GM12875 (cell line): Measurements from ENCODE around the gene WIF1.

Source experiments
- H3K4me3 ChIP-seq: one replicate; pipeline ENCODE4 v1.5.1; 2011; ENCODE audit warnings: low read depth, low read length, control low read depth
- CTCF ChIP-seq: IDR thresholded peaks from 2 replicates; pipeline ENCODE4 v1.5.1; 2011; ENCODE audit warnings: low read depth, mild to moderate bottlenecking, control low read depth, inconsistent platforms, low read length, moderate library complexity, borderline replicate concordance; ENCODE audit not compliant: insufficient read depth

The WIF1 gene

GRCh38 chr12:65162609-65163008, 41.5 kb upstream of the WIF1 start:
- no peak overlapping the region for H3K4me3 ChIP-seq
- TF ChIP-seq CTCF = no peak

DNA sequence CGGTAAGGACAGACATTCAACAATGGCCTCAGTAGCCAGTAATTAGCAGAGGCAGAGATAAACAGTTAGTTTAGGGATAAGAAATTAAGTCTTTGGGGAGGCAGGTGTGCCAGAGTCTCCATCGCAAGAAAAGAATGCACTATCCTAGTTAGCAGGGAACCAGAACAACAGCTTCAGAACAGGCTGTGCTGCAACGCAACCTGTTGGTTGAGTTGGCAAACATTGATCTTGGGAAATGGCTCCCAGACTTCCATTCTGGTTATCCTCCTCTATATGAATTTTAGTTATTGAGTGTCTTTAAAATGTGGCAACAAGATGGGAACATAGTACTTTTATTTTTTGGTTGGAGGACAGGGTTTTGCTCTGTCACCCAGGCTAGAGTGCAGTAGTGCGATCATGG, 36.0 kb upstream of the WIF1 start:
- H3K4me3 ChIP-seq = no peak overlapping the region
- TF ChIP-seq CTCF = no peak

DNA sequence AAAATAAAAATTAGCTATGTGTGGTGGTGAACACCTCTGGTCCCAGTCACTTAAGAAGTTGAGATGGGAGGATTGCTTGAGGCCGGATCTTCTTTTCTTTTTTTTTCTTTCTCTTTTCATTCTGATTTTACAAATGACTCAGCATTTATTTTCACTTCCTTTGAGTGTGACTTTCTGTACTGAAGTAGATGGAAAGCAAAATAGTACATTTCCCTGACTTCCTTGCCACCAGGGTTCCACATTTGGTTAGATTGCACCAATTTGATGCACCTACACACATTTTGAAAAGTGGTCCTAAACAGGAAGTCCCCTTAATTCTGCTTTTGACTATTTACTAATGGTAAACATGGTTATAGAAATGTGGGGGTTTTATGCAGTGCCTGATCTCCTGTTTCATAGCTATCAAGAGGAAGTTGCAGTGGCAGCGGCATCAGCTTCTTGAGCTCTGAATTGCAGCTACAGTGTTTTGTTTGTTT, 35.3 kb upstream of the WIF1 start:
- no peak for TF ChIP-seq CTCF
- no peak overlapping the region for H3K4me3 ChIP-seq

GRCh38 chr12:65155784-65156183, 34.7 kb upstream of the WIF1 start:
- TF ChIP-seq CTCF = no peak
- no peak overlapping the region for H3K4me3 ChIP-seq

- no peak for TF ChIP-seq CTCF
Measured at GRCh38 chr12:65152596-65152995, 31.5 kb upstream of the WIF1 start.

DNA sequence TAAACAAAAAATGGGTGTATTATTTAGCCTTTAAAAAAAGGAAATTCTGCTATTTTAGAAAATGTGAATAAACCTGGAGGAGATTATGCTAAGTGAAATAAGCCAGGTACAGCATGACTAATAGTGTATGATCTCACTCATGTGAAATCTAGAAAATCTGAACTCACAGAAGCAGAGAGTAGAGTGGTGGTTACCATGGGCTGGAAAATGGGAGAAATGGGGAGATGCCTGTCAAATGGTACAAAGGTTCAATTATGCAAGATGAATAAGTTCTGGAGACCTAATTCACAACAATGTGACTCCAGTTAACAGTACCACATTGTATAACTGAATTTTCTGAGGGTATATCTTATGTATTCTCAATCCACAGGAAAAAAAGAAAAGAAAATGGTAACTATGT, 30.9 kb upstream of the WIF1 start:
- no peak for TF ChIP-seq CTCF
- H3K4me3 ChIP-seq = no peak overlapping the region

More at GRCh38 chr12:65152596-65152995, 31.5 kb upstream of the WIF1 start:
- H3K4me3 ChIP-seq = no peak overlapping the region

DNA sequence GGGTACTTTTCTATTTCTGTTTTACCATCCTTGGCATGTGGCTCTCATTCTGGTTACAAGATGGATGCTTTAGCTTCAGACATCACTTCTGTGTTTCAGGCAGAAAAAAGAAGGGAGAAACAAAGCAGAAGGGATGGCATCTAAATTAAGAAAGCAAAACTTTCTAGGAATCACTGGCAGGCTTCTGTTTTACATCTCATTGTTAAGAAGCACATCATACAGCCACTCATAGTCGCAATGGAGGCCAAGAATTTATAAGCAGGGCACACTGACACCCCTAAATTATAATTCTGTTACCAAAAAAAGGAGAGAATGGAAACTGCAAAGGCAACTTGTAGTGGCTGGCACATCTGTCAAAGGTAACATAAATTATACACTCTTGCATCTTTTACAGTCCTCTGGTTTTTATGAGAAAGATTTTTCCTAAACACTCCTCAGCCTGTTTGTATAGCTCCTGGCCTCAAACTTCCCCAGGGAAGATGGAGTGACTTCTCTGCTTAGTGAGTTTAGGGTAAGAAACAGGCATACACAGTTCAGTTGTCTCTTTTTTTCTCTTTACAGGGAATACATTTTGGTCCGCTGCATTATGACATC, 26.3 kb upstream of the WIF1 start:
- no peak overlapping the region for H3K4me3 ChIP-seq
- TF ChIP-seq CTCF = no peak
